T-helper 1 cell treated with Interleukin-12 subunit alpha and Interleukin-12 subunit beta and Interleukin-4 antibody, amounts not matched to agents 30 ng/mL and 1 ng/mL, for 36 hours (primary cell): ENCODE data around the gene UPF1. TPM values are rescaled to one million over a fixed set of nuclear protein-coding genes. Genes with fewer than 3 reads are reported as not detected.

Experiments
- intact Hi-C: fragments of 100-400 bp; cut with micrococcal nuclease; formaldehyde crosslinking; loops from one replicate; pipeline ENCODE4 v1.15.1; 2024
- total RNA-seq: library from RNA; stranded (reverse); gene quantifications from 2 replicates; pipeline ENCODE4 v1.2.3, GENCODE V29; 2022

The UPF1 gene
- total RNA-seq, 1 donor from 2014 or later, result 96.7 TPM

DNA sequence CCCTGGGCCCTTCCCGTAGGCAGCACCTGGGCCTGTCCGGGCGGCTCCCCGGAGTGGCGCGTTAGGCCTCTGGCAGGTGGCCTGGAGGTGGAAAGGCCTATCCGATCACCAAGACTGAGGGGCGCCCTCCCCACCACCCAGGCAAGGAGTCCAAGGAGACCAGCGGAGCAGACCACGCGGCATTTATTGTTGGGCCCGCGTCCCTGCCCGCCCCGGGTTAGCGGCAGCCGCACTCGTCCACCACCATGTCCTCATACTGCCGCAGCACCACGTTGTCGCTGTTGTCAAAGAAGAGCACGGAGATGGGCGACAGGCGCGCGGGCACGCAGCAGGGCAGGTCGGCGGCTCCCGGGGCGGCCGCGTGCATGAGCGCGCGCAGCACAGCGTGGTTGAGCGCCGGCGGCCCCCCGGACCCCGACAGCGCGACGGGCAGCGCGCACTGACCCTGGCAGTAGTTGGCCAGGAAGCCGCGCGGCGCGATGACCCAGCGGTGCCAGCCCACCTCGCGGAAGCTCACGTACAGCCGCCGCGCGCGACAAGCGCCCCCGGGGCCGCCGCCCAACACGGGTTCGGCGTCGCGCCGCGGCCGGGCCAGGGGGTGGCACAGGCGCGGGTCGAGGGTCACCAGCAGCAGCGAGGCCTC is 36.7 kb downstream of the UPF1 start:
- intact Hi-C loops, result no loop called here

DNA sequence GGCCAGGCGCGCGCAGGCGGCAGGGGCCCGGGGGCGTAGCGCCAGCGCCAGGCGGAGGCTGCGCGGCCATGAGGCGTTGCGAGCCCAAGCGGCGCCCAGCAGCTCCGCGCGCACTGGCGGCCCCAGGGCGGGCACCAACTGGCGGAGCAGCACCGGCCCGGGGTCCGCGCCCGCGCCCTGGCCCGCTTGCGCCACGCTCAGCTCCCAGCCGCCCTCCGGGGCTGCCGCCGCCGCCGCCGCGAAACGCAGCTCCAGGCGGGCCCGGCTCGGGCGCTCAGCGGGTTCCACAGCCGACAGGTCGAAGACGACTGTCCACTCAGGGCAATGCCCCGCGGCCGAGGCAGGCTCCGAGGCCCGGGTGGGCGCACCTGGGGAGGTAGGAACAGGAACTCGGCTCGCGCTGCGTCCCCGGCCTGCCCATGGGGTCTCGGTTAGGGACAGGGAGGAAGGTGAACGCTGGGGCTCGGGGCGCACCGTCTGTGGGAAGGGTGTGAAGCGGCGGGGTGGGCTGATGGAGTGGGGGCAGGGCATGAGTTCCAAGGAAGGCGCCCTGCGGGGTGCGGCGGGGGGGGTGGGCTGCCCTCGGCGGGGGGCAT is 37.4 kb downstream of the UPF1 start:
- intact Hi-C loops, result no loop called here

DNA sequence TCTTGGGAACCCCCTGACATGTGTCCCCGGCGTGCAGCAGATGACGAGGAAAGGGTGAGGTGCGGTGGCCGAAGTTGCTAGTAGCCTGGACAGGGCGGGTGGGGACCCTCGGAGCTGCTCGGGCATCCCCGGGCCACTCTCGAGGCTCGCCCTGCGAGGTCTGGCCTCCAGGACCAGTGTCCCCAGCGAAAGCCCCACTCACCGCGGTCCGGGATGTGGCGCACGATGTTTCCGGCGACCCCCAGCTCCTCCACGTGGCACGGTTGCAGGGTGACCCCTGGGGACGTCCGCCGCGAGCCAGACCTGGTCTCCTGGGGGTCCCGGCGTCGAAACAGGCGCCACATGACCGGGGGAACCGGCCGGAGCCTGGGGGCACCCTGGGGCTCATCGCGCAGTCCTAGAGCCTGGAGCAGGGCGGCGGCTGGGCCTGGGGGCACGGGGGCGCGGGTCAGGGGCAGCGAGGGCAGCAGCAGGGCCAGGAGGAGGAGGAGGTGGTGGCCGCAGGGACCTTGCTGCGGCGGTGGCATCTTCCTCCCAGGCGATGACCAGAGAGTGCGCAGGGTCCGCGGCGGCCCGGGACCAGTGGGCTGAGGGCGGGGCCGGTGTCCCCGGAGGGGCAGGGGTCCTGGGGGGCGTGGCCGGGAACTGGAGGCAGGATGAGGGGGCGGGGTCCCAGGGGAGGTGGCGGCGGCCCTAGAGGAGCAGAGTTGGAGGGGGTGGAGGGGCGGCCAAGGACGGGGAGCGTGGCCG is 38.2 kb downstream of the UPF1 start:
- intact Hi-C loops, result no loop called here

DNA sequence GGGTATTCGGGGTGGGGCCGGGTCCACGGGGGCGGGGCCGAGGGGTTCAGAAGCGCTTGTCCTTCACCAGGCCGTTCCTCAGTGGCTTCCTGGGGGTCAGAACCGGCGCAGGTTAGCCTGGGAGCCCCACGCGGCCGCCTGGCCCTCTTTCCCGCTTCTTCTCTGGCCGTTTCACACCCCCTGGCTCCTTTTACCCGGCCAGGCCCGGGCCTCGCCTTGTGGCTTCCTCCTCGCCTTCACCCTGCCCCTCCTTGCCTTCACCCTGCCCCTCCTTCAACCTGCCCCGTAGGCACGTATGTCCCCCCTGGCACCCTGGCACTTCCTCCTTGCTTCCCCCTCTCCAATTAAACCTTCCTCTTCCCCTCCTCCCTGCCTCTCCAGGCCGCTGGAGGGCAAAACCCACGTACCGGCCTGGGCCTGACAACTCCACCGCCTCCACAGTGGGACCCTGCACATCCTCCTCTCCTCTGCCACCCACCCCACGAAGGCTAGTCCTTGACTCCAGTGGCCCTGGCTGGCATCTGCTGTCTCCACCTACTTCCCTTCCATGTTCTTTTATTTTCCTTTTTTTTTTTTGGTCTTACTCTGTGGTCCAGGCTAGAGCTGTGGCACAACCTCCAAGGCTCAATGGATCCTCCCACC is 38.9 kb downstream of the UPF1 start:
- intact Hi-C loops, result no loop called here

GRCh38 chr19:18871543-18871942 is 39.8 kb downstream of the UPF1 start:
- intact Hi-C loops, result no loop called here

DNA sequence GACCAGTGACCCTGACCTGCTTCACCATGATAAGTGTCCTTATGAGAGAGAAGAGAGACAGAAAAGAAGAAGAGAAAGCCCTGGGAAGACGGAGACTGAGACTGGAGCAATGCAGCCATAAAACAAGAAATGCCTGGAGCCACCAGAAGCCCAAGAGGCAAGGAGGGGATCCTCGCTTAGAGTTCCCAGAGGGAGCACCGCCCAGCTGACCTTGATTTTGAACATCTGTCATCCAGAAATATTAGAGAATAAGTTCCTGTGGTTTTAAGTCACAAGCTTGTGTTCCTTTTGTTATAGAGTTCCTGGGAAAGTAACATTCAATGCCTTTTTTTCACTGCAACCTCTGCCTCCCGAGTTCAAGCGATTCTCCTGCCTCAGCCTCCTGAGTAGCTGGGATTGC is 44.0 kb downstream of the UPF1 start:
- intact Hi-C loops, result no loop called here

GRCh38 chr19:18876865-18877264 is 45.1 kb downstream of the UPF1 start:
- intact Hi-C loops, result no loop called here

GRCh38 chr19:18878058-18878797 is 46.5 kb downstream of the UPF1 start:
- intact Hi-C loops, result no loop called here

DNA sequence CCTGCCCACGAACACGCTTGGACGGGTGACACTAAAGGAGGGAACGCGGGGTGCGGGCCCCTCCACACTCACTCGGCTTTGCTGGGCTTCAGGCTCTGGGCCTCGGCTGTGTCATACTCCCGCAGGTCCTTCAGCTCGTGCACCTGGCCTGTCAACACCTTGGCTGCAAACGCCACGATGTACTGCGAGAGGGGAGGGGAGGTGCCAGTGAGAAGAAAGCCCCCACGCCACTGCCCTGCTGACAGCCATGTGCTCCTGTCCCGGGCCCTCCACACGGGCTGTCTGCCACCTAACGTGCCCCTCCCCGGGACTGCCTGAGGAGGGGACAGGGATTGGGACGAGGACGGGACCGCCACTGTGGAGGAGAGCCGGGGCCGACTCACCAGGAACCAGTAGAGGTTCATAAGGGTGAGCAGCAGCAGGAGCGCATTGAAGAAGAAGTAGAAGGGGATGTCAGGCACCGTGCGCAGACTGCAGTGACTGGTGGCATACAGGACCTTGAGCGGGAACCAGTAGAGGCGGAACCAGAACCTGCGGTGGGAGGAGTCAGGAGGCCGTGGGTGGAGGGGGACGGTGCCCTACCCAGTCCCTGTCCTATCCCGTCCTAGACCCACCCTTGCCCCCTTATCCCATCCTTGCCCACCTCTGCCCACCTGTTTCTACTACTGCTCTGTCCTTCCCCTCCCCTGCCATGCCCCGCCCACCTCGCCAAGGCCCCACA is 47.3 kb downstream of the UPF1 start:
- intact Hi-C loops, result loop anchor here (1.0 kb wide), 1 partner anchor 53 kb away; no protein-coding TSS in a partner anchor

DNA sequence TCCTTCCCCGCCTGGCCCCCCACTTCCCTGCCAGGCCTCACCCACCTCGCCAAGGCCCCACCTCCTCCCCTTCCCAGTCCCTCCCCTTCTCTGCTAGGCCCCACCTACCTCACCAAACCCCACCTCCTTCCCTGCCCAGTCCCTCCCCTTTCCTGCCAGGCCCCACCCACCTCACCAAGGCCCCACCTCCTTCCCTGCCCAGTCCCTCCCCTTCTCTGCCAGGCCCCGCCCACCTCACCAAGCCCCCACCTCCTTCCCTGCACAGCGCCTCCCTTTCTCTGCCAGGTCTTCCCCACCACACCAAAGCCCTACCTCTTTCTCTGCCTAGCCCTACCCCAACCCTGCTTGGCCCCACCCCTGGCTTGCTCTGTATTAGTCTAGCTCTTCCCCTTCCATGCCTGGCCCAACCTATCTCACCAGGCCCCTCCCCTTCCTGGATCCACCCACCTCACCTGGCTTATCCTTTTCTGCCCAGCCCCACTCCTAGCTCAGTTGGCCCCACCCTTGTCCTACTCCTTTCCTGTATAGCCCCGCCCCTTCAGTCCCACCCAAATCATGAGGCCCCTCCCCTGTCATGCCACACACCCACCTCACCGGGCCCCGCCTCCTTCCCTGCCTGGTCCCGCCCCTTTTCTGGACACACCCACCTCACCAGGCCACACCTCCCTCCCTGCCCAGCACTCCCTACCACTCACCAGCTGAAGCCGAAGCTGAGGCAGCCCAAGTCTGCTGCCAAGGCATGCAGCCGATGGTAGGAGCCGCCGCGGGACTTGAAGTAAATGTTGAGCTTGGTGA is 48.0 kb downstream of the UPF1 start:
- intact Hi-C loops, result loop anchor here (1.0 kb wide), 2 partner anchors 53 to 243 kb away; no protein-coding TSS in a partner anchor

DNA sequence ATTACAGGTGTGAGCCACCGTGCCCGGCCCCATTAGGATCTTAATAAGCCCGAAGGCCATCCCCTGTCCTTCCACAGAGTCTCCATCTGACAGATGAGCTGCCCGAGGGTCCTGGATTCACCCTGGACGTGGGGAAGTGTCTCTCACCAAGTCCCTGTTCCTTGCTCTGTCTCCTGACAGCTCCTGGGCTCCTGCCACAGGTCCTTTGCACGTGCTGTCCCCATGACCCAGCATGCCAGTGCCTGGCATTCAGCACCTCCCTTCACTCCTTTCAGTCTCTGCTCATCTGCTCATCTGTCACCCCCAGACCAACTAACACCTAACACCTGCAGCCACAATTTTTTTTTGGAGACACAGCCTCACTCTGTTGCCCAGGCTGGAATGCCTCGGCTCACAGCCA is 49.7 kb downstream of the UPF1 start:
- intact Hi-C loops, result no loop called here

DNA sequence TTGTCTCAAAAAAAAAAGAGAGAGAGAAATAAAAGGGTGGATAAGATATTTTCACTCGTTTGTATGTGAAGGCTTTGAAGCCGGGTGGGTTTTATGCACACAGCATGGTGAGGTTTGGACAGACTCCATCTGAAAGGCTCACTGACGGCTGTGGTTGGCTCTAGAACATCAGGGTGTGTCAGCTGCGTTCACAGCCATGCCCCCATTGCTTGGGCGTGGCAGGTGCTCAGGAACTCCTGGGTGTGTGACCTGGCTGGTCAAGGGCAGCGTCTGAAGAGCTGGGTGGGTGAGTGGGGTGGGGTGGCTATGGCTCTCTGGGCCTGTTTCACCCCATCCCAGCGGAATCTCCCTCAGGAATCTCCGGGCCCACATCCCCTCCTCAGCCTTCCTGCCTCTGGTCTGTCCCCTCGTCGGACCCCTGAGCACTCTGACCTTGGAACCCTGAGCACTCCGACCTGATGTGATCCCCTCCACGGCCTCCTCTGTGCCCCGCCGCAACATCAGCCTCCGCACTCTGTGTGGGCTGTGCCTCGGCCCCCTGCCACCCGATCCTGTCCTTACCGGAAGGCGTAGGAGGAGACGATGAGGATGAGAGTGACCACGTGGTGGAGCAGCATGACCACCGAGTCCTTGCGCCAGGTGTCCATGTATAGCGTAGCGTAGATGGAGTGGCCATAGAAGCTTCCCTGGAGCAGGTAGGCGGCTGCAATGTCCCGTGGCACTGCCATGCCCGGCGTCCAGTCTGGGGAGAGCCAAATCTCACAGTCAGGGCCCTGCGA is 52.0 kb downstream of the UPF1 start:
- intact Hi-C loops, result no loop called here

- intact Hi-C loops, result no loop called here
These were observed 55.2 kb downstream of the UPF1 start for GRCh38 chr19:18886972-18887371.

DNA sequence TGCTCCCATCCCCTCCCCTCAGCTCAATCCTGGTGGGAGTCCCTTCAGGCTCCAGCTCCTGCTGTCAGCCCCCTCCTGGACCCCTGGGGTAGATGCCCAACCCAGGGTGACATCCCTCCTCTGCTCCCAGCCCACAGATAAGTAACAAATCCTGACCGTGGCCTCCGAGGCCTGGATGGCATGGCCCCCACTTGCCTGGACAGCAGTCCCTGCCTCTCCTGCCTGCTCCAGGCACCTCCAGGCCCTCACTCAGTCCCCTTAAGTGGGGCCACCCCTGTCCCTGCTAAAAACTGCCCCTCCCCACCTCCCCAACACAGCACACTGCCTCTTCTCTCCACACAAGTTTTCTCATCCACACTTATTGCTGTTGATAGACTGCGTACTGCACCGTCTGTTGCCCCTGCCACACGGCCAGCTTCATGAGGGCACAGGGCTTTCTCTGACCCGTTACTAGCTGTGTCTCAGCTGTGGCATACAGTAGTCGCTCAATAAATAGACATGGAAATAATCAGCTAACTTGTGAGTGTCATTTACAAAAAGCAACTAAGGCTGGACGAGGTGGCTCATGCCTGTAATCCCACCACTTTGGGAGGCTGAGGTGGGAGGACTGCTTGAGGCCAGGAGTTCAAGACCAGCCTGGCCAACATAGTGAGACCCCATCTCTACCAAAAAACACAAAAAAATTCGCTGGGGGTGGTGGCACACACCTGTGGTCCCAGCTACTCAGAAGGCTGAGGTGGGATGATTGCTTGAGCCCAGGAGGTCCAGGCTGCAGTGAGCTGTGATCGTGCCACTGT is 58.4 kb downstream of the UPF1 start:
- intact Hi-C loops, result no loop called here

DNA sequence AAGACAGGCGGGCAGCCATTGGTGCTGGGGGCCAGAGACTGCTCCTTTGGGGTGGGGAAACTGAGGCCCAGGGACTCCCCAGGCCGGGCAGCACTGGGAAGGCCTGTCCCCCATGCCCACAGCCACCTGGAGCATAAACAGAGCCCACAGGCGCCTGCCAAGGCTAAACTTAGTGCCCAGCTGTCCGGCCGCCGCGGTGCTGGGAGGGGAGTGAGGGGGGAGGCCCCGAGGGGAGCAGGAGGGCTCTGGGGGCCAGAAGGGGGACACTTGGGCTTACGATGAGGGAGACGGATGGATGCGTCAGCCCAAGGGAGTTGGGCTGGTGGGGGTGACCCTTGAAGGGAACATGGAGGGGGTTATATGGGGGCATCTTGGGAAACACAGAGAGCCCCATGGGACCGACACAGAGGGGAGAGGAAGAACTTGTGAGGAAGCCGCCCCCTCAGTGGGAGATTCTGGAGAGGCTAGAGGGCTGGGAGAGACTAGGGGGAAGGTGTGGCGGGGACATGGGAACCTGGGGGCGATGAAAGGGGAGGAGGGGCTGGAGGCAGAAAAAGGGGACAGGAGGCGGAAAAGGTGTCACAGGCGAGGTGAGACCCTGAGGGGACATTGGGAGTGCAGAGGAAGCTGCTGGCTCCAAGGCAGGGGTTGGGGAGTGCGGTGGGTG is 62.0 kb downstream of the UPF1 start:
- intact Hi-C loops, result no loop called here

GRCh38 chr19:18894254-18895037 is 62.7 kb downstream of the UPF1 start:
- intact Hi-C loops, result no loop called here
